Measurements from ENCODE around the gene CEP126.

The CEP126 gene

GRCh38 chr11:102046841-102047240 lies 132.0 kb downstream of the CEP126 start:
- H3K4me3 ChIP-seq (replicated peaks; ENCODE audit: insufficient read depth, low read length), result no peak overlapping the region
- no peak overlapping the region for H3K27ac ChIP-seq (replicated peaks)
- TF ChIP-seq, protein P1, sequence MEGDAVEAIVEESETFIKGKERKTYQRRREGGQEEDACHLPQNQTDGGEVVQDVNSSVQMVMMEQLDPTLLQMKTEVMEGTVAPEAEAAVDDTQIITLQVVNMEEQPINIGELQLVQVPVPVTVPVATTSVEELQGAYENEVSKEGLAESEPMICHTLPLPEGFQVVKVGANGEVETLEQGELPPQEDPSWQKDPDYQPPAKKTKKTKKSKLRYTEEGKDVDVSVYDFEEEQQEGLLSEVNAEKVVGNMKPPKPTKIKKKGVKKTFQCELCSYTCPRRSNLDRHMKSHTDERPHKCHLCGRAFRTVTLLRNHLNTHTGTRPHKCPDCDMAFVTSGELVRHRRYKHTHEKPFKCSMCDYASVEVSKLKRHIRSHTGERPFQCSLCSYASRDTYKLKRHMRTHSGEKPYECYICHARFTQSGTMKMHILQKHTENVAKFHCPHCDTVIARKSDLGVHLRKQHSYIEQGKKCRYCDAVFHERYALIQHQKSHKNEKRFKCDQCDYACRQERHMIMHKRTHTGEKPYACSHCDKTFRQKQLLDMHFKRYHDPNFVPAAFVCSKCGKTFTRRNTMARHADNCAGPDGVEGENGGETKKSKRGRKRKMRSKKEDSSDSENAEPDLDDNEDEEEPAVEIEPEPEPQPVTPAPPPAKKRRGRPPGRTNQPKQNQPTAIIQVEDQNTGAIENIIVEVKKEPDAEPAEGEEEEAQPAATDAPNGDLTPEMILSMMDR (IDR thresholded peaks at IDR 0.05; ENCODE audit: insufficient read depth, low read length), result no peak
- TF ChIP-seq GABPA (IDR thresholded peaks at IDR 0.05; ENCODE audit: low read depth), result no peak
- TF ChIP-seq REST (IDR thresholded peaks at IDR 0.05; ENCODE audit: insufficient replicate concordance, low read depth), result no peak
- no peak for TF ChIP-seq POLR2AphosphoS5 (IDR thresholded peaks at IDR 0.05; ENCODE audit: low read depth)
- no peak for TF ChIP-seq SPI1 (IDR thresholded peaks at IDR 0.05; ENCODE audit: borderline replicate concordance, low read depth)
- H3K27me3 ChIP-seq (ENCODE audit: insufficient read depth, poor library complexity, severe bottlenecking), result peaks cover 6% of the 10 kb centered on the region
- DNase-seq (ENCODE audit: low read depth in 1 of 2, low spot score in 1 of 2), result no peak

DNA sequence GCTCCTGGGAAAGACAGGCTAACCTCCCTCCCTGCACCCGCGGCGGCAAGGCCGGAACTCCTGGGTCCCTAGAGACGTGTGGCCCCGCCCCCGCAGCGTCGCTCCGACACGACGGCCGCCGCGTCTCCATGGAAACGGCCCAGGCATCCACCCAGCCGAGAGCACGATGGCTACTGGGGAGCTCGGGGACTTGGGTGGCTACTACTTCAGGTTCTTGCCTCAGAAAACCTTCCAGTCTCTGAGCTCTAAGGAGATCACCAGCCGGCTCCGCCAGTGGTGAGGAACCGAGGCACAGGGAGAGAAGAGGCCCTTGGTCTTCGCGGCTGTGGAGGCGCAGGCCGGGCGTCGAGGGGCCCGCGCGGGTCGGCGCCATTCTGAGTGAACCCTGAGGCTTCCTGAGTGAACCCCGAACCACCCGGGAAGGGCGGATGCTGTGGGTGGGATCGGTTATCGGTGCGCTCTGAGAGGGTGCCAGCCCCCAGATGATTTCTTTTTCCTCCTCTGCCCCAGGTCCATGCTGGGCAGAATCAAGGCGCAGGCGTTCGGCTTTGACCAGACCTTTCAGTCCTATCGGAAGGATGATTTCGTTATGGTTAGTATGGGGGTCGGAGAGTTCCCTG lies 132.6 kb downstream of the CEP126 start, which contains the start of gene CFAP300:
Gene CFAP300 (plus strand): TSS at position 133 of the 620 bp plus-strand sequence. CDS start 34 bp downstream, at position 167.
- TF ChIP-seq SPI1 (IDR thresholded peaks at IDR 0.05; ENCODE audit: borderline replicate concordance, low read depth) (no peak), POLR2AphosphoS5 (IDR thresholded peaks at IDR 0.05; ENCODE audit: low read depth) (no peak), REST (IDR thresholded peaks at IDR 0.05; ENCODE audit: insufficient replicate concordance, low read depth) (no peak), GABPA (IDR thresholded peaks at IDR 0.05; ENCODE audit: low read depth) (no peak)
- TF ChIP-seq, protein P1 (IDR thresholded peaks at IDR 0.05; ENCODE audit: insufficient read depth, low read length), result no peak
- no peak within 1 kb of the TSS for H3K4me3 ChIP-seq (replicated peaks; ENCODE audit: insufficient read depth, low read length)
- H3K27ac ChIP-seq (replicated peaks), result no peak within 1 kb of the TSS
- peaks cover 6% of the 10 kb centered on the region for H3K27me3 ChIP-seq (ENCODE audit: insufficient read depth, poor library complexity, severe bottlenecking)
- no peak for DNase-seq (ENCODE audit: low read depth in 1 of 2, low spot score in 1 of 2)

Data from HL-60 (cell line).